Parathyroid adenoma (tissue), 2 donors: Measurements from ENCODE around the gene PCCA.

Experiments
- H2AFZ ChIP-seq: fragments of 300-600 bp; sonication (generic); one replicate; pipeline ENCODE4 v1.7.0; 2017; ENCODE audit warnings: antibody characterized with exemption, mild to moderate bottlenecking
- H3K27ac ChIP-seq: fragments of 300-600 bp; sonication (generic); one replicate; pipeline ENCODE4 v1.7.0; 2017
- H3K27me3 ChIP-seq: fragments of 300-600 bp; sonication (generic); one replicate; pipeline ENCODE4 v1.7.0; 2017; ENCODE audit warnings: low read length; ENCODE audit not compliant: control insufficient read depth, insufficient read depth
- H3K36me3 ChIP-seq: fragments of 300-600 bp; sonication (generic); one replicate; pipeline ENCODE4 v1.7.0; 2017; ENCODE audit warnings: low read length; ENCODE audit not compliant: control insufficient read depth, insufficient read depth
- H3K4me1 ChIP-seq: fragments of 300-600 bp; sonication (generic); one replicate; pipeline ENCODE4 v1.7.0; 2017; ENCODE audit warnings: control low read depth
- H3K4me2 ChIP-seq: fragments of 300-600 bp; sonication (generic); one replicate; pipeline ENCODE4 v1.7.0; 2017; ENCODE audit warnings: low read length
- H3K4me3 ChIP-seq: fragments of 300-600 bp; sonication (generic); one replicate; pipeline ENCODE4 v1.7.0; 2017; ENCODE audit warnings: low read depth, low read length
- H3K79me2 ChIP-seq: fragments of 300-600 bp; sonication (generic); one replicate; pipeline ENCODE4 v1.7.0; 2017; ENCODE audit warnings: control low read depth
- H3K9ac ChIP-seq: fragments of 300-600 bp; sonication (generic); one replicate; pipeline ENCODE4 v1.7.0; 2017; ENCODE audit warnings: mild to moderate bottlenecking
- H3K9me3 ChIP-seq: fragments of 300-600 bp; sonication (generic); one replicate; pipeline ENCODE4 v1.7.0; 2017; ENCODE audit warnings: low read length; ENCODE audit not compliant: control insufficient read depth
- CTCF ChIP-seq: fragments of 300-600 bp; sonication (generic); IDR thresholded peaks from one replicate; pipeline ENCODE4 v1.7.0; 2017; ENCODE audit warnings: antibody characterized with exemption, mild to moderate bottlenecking
- donor health status: primary hyperparathyroidism.

The PCCA gene

GRCh38 chr13:100102042-100102441, 13.1 kb downstream of the PCCA start:
- Histone ChIP-seq H3K36me3 (no peaks in the 10 kb centered on the region), H3K9me3 (no peaks in the 10 kb centered on the region), H3K27me3 (no peaks in the 10 kb centered on the region), H3K79me2 (no peaks in the 10 kb centered on the region), H3K4me3 (no peak overlapping the region), H2AFZ (no peak overlapping the region), H3K27ac (no peak overlapping the region), H3K4me1 (peaks cover 4% of the 10 kb centered on the region), H3K4me2 (no peak overlapping the region), H3K9ac (no peak overlapping the region)
- TF ChIP-seq CTCF: no peak

- Histone ChIP-seq H3K4me2 (no peak overlapping the region), H3K4me1 (no peaks in the 10 kb centered on the region), H3K36me3 (no peaks in the 10 kb centered on the region), H3K4me3 (no peak overlapping the region), H3K79me2 (no peaks in the 10 kb centered on the region), H3K27ac (no peak overlapping the region), H3K9me3 (no peaks in the 10 kb centered on the region), H3K27me3 (no peaks in the 10 kb centered on the region), H3K9ac (no peak overlapping the region), H2AFZ (no peak overlapping the region)
- TF ChIP-seq CTCF: no peak
These were observed 17.1 kb downstream of the PCCA start for GRCh38 chr13:100106005-100106404.

DNA sequence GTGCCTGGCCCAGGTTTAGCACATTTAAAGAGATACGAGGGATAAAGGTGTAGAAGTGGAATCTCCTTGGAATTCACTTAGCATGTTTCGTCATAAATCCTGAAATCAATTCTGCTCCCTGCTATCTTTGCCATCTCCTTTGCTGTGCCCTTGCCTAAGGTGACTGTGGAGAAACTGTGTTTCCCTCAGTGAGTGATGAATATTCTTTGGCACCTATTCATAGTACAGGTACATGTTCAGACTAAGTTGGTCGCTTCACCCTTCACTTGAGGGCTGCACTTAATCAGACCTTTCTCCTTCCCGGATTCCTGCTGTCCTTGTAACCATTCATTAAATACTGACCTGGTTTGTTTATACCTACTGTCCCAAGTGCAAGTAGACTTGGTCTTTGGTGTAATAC, 17.8 kb downstream of the PCCA start:
- no peak for TF ChIP-seq CTCF
- H2AFZ ChIP-seq: no peak overlapping the region
- no peaks in the 10 kb centered on the region for H3K27me3 ChIP-seq
- no peaks in the 10 kb centered on the region for H3K4me1 ChIP-seq
- H3K9ac ChIP-seq: no peak overlapping the region
- H3K36me3 ChIP-seq: no peaks in the 10 kb centered on the region
- H3K4me2 ChIP-seq: no peak overlapping the region
- H3K4me3 ChIP-seq: no peak overlapping the region
- H3K79me2 ChIP-seq: no peaks in the 10 kb centered on the region
- no peak overlapping the region for H3K27ac ChIP-seq
- H3K9me3 ChIP-seq: no peaks in the 10 kb centered on the region

DNA sequence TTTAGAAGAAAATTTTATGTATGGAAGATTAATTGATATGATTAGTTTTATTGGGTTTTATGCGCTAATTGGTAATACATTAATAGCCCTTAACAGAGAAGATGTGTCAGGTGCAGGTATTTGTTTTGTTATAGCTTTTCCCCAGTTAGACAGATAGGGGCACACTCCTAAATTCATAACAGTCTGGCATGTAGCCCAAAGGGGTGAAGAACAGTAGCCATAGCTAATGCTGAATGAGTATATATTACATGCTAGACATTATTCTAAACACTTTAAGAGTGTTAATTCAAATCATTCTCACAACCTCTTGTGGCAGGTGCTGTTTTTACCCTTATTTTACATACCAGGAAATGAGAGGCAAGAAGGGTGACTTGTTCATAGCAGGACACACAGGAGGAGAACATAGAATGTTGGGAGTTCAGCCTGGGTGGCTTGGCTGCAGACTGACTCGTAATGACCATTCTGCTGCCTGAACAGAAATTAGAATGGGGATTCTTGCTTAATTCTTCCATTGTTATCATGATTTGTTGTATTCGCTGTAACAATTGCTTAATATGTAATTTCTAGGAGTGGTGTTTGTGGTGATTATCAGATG, 20.1 kb downstream of the PCCA start:
- no peaks in the 10 kb centered on the region for H3K79me2 ChIP-seq
- TF ChIP-seq CTCF: no peak
- H3K27me3 ChIP-seq: no peaks in the 10 kb centered on the region
- no peak overlapping the region for H3K4me2 ChIP-seq
- H3K36me3 ChIP-seq: no peaks in the 10 kb centered on the region
- H2AFZ ChIP-seq: no peak overlapping the region
- no peak overlapping the region for H3K27ac ChIP-seq
- H3K9ac ChIP-seq: no peak overlapping the region
- H3K9me3 ChIP-seq: no peaks in the 10 kb centered on the region
- no peaks in the 10 kb centered on the region for H3K4me1 ChIP-seq
- no peak overlapping the region for H3K4me3 ChIP-seq

- H3K9ac ChIP-seq: no peak overlapping the region
- no peak overlapping the region for H2AFZ ChIP-seq
- H3K9me3 ChIP-seq: no peaks in the 10 kb centered on the region
- no peak for TF ChIP-seq CTCF
- no peaks in the 10 kb centered on the region for H3K36me3 ChIP-seq
- H3K79me2 ChIP-seq: no peaks in the 10 kb centered on the region
- H3K4me1 ChIP-seq: no peaks in the 10 kb centered on the region
- H3K27me3 ChIP-seq: no peaks in the 10 kb centered on the region
- no peak overlapping the region for H3K4me3 ChIP-seq
- H3K4me2 ChIP-seq: no peak overlapping the region
- H3K27ac ChIP-seq: no peak overlapping the region
These were observed 21.4 kb downstream of the PCCA start for GRCh38 chr13:100110269-100110668.
